Loucy (cell line): ENCODE measurements around the gene PRSS38.

Source experiments
- EZH2phosphoT487 ChIP-seq: fragments of 200-600 bp; IDR thresholded peaks from 2 replicates; pipeline ENCODE4 v1.6.1; 2018; ENCODE audit warnings: antibody characterized with exemption, mild to moderate bottlenecking, moderate library complexity, borderline replicate concordance
- TF ChIP-seq, protein P1 (sequence below): fragments of 200-600 bp; sonication (generic); conservative IDR thresholded peaks from 2 replicates; pipeline ENCODE4 v1.5.1; 2014; ENCODE audit warnings: mild to moderate bottlenecking, antibody characterized with exemption, low read length

DNA sequence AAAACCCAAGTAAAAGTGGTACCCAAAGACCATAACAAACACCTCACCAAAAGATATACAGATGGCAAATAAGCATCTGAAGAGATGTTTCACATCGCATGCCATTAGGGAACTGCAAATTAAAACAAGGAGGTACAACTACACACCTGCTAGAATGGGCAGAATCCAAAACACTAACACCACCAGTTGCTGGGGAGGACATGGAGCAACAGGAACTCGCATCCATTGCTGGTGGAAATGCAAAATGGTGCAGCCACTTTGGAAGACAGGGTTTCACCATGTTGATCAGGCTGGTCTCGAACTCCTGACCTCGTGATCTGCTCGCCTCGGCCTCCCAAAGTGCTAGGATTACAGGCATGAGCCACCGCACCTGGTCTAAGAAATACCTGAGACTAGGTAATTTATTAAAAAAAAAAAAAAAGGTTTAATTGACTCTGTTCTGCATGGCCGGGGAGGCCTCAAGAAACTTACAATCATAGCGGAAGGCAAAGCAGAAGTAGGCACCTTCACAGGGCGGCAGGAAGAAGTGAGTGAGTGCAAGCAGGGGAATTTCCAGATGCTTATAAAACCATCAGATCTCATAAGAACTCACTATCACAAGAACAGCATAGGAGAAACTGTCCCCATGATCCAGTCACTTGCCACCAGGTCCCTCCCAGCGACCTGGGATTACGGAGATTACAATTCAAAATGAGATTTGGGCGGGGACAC lies 30.2 kb upstream of the PRSS38 start:
- TF ChIP-seq, protein P1, sequence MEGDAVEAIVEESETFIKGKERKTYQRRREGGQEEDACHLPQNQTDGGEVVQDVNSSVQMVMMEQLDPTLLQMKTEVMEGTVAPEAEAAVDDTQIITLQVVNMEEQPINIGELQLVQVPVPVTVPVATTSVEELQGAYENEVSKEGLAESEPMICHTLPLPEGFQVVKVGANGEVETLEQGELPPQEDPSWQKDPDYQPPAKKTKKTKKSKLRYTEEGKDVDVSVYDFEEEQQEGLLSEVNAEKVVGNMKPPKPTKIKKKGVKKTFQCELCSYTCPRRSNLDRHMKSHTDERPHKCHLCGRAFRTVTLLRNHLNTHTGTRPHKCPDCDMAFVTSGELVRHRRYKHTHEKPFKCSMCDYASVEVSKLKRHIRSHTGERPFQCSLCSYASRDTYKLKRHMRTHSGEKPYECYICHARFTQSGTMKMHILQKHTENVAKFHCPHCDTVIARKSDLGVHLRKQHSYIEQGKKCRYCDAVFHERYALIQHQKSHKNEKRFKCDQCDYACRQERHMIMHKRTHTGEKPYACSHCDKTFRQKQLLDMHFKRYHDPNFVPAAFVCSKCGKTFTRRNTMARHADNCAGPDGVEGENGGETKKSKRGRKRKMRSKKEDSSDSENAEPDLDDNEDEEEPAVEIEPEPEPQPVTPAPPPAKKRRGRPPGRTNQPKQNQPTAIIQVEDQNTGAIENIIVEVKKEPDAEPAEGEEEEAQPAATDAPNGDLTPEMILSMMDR = no peak
- TF ChIP-seq EZH2phosphoT487 = no peak
